Dermis blood vessel endothelial cell (primary cell): Measurements from ENCODE around the gene PTPRE. TPM values are rescaled to one million over a fixed set of nuclear protein-coding genes. Genes with fewer than 3 reads are reported as not detected.

Source experiments
- DNase-seq: peaks from one replicate; pipeline ENCODE4 v3.0.0; 2010
- total RNA-seq: library from RNA; depleted of rRNA; stranded (reverse); fragments of >200 nt; gene quantifications from 2 replicates; pipeline ENCODE4 v1.2.3, GENCODE V29; 2014

Gene PTPRE
- total RNA-seq, 1 donor from 2014 or later: 178 TPM

- no peak for DNase-seq
These were observed 195.8 kb downstream of the PTPRE start for GRCh38 chr10:128102480-128103228.

- DNase-seq: no peak
These were observed 196.4 kb downstream of the PTPRE start for GRCh38 chr10:128103229-128103714.

GRCh38 chr10:128105383-128105782 is 198.5 kb downstream of the PTPRE start:
- no peak for DNase-seq

GRCh38 chr10:128109707-128110106 is 202.8 kb downstream of the PTPRE start:
- DNase-seq: no peak

- no peak for DNase-seq
These were observed 203.4 kb downstream of the PTPRE start for GRCh38 chr10:128110339-128110738.

GRCh38 chr10:128111696-128112095 is 204.8 kb downstream of the PTPRE start:
- no peak for DNase-seq

GRCh38 chr10:128113026-128113425 is 206.1 kb downstream of the PTPRE start:
- no peak for DNase-seq

GRCh38 chr10:128114901-128115300 is 208.0 kb downstream of the PTPRE start:
- no peak for DNase-seq

- no peak for DNase-seq
These were observed 208.5 kb downstream of the PTPRE start for GRCh38 chr10:128115356-128115755.

- no peak for DNase-seq
These were observed 209.3 kb downstream of the PTPRE start for GRCh38 chr10:128116187-128116586.

- no peak for DNase-seq
These were observed 210.1 kb downstream of the PTPRE start for GRCh38 chr10:128116851-128117615.

- no peak for DNase-seq
These were observed 215.0 kb downstream of the PTPRE start for GRCh38 chr10:128121750-128122412.

GRCh38 chr10:128122931-128123330 is 216.0 kb downstream of the PTPRE start:
- DNase-seq: no peak

- no peak for DNase-seq
These were observed 216.9 kb downstream of the PTPRE start for GRCh38 chr10:128123846-128124245.

- DNase-seq: peak; percentile 16
These were observed 218.0 kb downstream of the PTPRE start for GRCh38 chr10:128124813-128125403.

GRCh38 chr10:128125416-128125943 is 218.6 kb downstream of the PTPRE start:
- peak; percentile 25 for DNase-seq

- peak; percentile 93 for DNase-seq
These were observed 219.3 kb downstream of the PTPRE start, which contains the start of gene MKI67 for GRCh38 chr10:128125944-128126764. Gene MKI67, minus strand, starts transcription at chr10:128126423. Its CDS starts 756 bp downstream, at chr10:128125667.

- no peak for DNase-seq
These were observed 221.7 kb downstream of the PTPRE start for GRCh38 chr10:128128582-128128981.

- DNase-seq: peak; percentile 28
These were observed 223.1 kb downstream of the PTPRE start for GRCh38 chr10:128130051-128130450.
